Ureter (tissue), 1 donor: Measurements from ENCODE around the gene SUCLG2. TPM values are rescaled to one million over a fixed set of nuclear protein-coding genes. Genes with fewer than 3 reads are reported as not detected.

Experiments used
- DNase-seq: peaks from one replicate; pipeline ENCODE4 v3.0.0-alpha.2; 2020; ENCODE audit warnings: low spot score
- total RNA-seq: library from RNA; stranded (reverse); gene quantifications from one replicate; pipeline ENCODE4 v1.2.4, GENCODE V29; 2023
- donor health status: DM: yes; HTN: yes; CAD: no.

SUCLG2 gene
- total RNA-seq, 1 donor from 2014 or later, result 70.8 TPM

DNA sequence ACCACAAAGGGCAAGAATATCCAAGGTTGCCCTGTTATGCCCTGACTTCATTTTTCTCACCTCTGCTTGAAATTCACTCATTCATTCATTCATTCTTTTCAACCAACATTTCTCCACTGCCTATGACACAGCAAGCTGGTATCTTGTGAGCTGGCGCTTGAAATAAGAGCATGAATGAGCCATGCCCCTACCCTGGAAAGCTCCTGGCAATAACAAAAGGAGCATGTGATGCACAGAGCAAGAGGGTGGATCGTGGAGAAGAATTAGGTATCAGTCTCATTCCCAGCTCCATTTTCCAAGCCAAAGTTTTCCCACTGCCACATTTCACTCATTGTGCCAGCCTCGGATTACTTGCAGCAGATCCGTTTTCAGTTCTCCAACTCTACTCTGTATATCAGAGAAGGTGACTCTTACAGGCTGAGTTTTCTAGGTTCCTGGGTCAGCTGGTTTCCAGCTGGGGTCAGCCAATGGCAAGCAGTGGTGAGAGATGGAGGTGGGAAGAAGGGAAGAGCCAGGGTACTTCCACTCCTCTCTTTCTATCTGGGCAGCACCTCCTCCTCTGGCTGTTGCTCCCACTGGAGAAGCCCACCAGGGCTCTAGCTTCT, 144.8 kb downstream of the SUCLG2 start:
- no peak for DNase-seq

DNA sequence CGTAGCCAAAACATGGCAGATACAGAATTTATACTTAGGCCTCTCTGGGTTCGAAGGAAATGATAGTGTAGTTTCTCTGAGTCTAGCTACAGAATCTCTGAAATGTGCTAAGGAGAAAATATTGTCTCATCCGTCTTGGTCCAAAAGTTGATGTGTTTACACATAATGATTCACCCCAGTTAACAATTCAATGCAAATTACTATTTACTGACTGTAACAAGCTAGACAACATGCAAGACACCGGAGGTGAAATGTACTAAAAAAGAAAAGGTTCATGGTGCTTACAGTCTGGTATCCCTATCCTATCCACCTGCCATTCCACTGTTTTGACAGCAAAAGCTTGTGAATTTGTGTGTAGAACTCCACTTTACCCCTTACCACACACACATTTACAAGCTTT, 146.8 kb downstream of the SUCLG2 start:
- DNase-seq, result no peak

GRCh38 chr3:67500709-67501108, 153.7 kb downstream of the SUCLG2 start:
- DNase-seq, result no peak

DNA sequence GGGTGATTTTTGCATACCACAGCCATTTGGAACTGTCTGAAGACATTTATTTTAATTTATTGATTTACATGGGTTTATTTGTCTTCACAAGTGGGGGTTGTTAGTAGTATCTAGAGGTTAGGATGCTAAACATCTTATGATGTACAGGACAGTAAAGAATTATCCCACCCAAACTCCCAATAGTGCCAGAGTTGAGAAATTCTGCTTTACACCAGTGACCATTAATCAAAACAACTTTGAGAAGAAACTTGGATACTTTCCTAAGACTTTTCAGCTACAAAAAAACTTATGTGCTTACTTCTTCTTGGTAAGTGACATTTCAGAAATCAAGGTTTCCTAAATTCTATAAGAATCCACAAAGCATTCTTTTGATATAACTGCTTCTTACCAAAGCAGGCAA, 156.7 kb downstream of the SUCLG2 start:
- DNase-seq, result no peak

GRCh38 chr3:67495751-67496150, 158.7 kb downstream of the SUCLG2 start:
- no peak for DNase-seq

DNA sequence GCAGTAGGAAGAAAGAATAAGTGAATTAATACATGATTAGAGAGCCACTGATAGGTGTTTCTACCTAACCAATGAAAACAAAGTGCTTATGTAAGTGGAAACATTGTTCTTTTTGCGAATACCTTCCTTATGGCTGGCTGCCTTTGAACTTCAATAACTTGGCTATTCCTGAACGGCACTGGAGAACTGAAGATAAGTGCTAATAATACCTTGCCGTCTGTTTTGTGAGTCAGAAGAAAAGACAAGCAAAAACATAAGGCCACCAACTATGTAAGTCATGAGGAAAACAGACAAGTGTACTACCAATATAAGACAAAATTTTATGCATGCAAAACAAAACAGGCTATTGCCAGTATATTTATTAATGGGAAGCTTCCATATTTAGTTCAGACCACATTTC, 160.6 kb downstream of the SUCLG2 start:
- DNase-seq, result no peak

GRCh38 chr3:67490658-67491057, 163.8 kb downstream of the SUCLG2 start:
- no peak for DNase-seq

- no peak for DNase-seq
Measured at GRCh38 chr3:67489816-67490215, 164.6 kb downstream of the SUCLG2 start.

- no peak for DNase-seq
Measured at GRCh38 chr3:67487564-67488114, 166.8 kb downstream of the SUCLG2 start.

- no peak for DNase-seq
Measured at GRCh38 chr3:67486883-67487282, 167.5 kb downstream of the SUCLG2 start.

- DNase-seq, result no peak
Measured at GRCh38 chr3:67484085-67484484, 170.3 kb downstream of the SUCLG2 start.

- no peak for DNase-seq
Measured at GRCh38 chr3:67481126-67481525, 173.3 kb downstream of the SUCLG2 start.

GRCh38 chr3:67478423-67478822, 176.0 kb downstream of the SUCLG2 start:
- no peak for DNase-seq

DNA sequence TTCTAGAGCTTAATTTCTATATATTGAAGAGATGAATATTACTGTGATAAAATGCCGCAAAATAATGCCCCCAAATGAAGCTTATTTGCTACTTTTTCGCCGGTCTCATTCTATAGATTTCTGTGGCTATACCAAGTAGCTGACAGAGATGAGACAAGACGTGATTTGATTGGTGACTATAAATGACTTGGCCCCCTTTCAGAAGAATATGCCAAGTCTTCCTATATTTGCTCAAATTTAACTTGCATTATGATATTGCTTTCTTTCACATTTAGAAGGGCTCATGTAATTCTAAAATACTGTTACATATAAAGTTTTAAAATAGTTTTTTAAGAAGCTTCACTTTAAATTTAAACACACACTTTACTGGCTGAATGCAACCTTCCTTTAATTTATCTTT, 180.1 kb downstream of the SUCLG2 start:
- DNase-seq, result no peak

DNA sequence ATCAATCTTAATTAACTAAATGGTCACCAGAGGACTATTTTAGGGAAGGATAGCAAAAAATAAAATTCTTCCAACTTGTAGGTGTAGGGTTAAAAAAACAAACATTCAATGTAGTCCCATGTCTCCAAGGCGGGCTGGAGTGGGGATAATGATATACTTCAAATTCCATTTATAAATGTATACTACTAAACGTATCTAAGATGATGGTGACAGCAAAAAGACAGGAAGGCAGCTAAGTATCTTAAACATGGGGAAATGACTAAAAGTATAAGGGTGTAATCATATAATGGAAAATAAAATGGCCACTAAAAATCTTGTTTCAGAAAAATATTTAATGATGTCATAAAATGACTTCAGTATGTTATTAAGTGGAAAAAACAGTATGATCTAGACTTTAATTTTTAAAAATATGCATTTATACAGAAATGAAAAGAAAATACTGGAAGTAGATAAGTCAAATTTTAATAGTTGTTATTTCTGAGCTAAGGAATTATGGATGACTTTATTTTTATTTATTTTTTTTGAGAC, 181.7 kb downstream of the SUCLG2 start:
- DNase-seq, result no peak

GRCh38 chr3:67470207-67470606, 184.2 kb downstream of the SUCLG2 start:
- no peak for DNase-seq

DNA sequence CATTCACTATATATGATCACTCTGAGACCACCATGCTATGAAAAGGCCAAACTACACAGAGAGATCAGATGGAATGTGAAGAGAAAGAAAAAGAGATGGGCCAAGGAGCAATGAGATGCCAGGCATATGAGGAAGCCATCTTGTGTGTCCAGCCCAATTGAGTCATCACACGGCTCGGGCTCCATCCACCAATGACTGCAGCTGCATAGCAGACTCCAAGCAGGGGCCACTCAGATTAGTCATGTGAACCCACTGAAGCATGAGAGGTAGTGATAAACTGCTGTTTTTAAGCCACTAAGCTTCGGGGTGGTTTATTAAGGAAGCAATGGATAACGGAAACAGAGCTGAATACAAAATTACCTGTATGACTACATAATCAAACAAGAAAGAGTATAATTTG, 185.9 kb downstream of the SUCLG2 start:
- no peak for DNase-seq

DNA sequence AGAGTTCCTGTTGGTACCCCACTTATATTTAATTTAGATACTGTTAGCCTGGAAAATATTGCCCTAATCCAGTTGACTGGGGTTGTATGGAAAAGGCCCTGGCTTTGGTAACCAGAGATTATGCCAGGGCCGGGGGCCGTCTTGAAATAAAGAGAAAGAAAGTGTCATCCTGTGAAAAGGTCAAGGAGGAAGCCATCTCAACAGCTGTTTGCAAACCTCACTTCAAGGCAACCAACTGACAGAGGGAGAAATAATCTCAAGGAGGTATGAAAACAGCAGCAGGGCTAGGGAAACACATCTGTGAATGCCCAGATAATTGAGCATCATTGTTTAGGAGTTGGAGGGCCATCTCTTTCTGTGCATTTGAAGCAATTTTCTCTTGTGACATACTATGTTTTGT, 190.8 kb downstream of the SUCLG2 start:
- no peak for DNase-seq

GRCh38 chr3:67462187-67462586, 192.2 kb downstream of the SUCLG2 start:
- DNase-seq, result no peak

GRCh38 chr3:67461667-67462142, 192.7 kb downstream of the SUCLG2 start:
- DNase-seq, result no peak

GRCh38 chr3:67460841-67461510, 193.4 kb downstream of the SUCLG2 start:
- no peak for DNase-seq

DNA sequence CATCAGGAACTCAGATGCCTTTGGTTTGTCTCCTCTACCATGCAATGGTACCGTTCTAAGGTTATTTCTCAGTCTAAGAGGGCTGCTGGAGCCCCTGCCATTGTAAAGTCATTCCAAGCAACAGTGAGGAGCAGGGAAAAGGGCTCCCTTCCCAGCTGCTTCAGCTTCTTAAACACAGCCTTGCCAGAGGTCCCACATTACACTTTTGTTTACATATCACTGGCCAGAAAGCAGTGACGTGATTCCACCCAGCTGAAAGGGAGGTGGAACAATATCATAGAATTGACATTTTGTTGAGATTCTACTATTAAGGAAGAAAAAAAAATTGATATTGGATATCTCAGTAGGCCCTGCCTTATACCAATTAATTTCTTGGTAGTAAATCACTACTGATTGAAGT, 194.6 kb downstream of the SUCLG2 start:
- DNase-seq, result no peak

GRCh38 chr3:67458896-67459530, 195.4 kb downstream of the SUCLG2 start:
- no peak for DNase-seq
